HTR-8/SVneo (cell line): ENCODE data around the gene CFAP20DC.
"Not testable (repeated sequence)": the region's sequence is repeated elsewhere in the genome, so short reads cannot be mapped to it uniquely, and the experiment has no call there.

Experiments
- DNase-seq: peaks from one replicate; pipeline ENCODE4 v3.0.0; 2011; ENCODE audit warnings: low spot score, mixed read lengths; ENCODE audit not compliant: insufficient read length
- FAIRE-seq: peaks from 2 replicates; lab custom pipeline; 2011; peaks lifted over from hg19 to GRCh38; lab: Jason Lieb, UNC

CFAP20DC gene

GRCh38 chr3:58833491-58833890, 216.3 kb downstream of the CFAP20DC start:
- FAIRE-seq (no peak), DNase-seq (no peak)

DNA sequence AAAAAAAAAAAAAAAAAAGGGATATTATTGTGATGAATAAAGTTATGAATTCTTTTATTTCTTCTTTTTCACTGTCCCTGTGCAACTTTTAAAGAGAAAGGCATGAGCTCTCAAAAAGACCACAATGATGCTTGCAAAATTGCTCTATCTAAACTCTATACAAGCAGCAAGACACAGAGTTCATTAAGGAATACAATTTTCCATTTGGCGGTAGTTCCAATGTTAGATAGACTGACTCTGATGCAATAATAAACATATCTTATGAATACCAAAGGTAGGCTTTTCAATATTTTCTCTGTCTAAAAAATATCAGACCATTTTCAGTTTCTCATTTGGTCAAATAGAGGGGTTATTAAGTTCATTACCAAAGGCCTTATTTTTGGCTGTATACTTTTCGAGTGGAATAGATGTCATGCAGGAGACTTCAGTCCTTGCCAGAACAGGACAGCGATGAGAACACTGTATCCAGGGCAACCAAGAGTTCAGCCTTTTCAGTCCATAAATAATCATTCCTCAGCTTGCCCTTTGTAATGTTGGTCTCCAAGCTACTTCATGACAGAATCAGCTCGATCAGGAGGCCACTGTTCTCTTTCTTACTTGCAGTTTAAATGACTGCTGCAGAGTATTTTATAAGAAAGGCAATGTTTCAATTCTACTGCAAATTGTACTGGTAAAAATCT, 220.4 kb downstream of the CFAP20DC start:
- FAIRE-seq (no peak), DNase-seq (no peak)

DNA sequence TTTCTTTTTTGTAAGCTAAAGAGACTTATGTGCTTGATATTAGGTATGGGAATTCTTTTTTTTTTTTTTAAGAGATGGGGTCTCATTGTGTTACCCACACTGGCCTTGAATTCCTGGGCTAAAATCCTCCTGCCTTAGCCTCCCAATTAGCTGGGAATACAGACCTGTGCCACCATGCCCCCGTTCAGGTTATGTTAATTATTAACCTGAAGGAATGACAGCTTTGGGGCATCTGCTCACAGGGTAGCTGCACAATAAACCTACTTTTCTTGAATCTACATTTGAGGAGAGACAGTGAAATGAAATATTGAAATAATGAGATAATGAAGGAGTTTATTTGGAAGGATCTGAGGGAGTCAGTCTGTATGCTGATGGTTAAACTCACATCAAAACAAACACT, 225.0 kb downstream of the CFAP20DC start:
- no peak for DNase-seq
- FAIRE-seq, result no peak

DNA sequence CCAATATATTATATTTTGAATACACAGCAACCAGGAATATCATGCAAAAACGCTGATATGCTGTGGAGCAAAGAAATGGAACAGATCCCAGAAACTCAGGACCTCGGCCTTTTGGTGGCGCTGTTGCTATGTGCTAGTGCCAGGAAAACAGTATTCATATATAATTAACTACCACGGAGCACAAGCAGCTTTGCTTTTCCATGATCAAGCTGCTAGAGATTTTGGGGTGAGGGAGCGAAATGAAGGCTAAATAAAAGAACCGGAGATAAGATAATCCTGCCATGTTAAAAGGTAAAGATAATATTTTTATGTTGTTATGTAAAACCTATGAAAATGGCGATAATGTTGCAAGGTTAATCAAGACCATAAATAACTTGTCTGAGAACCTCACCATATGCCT, 225.5 kb downstream of the CFAP20DC start:
- DNase-seq (peak; percentile 22), FAIRE-seq (no peak)

DNA sequence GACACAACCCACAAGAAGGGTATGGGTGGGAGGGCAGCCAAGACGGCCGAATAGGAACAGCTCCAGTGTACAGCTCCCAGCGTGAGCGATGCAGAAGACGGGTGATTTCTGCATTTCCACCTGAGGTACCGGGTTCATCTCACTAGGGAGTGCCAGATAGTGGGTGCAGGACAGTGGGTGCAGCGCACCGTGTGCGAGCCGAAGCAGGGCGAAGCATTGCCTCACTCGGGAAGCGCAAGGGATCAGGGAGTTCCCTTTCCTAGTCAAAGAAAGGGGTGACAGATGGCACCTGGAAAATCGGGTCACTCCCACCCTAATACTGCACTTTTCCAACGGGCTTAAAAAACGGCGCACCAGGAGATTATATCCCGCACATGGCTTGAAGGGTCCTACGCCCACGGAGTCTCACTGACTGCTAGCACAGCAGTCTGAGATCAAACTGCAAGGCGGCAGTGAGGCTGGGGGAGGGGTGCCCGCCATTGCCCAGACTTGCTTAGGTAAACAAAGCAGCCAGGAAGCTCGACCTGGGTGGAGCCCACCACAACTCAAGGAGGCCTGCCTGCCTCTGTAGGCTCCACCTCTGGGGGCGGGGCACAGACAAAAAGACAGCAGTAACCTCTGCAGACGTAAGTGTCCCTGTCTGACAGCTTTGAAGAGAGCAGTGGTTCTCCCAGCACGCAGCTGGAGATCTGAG, 243.1 kb downstream of the CFAP20DC start:
- DNase-seq, FAIRE-seq: not testable (repeated sequence)

DNA sequence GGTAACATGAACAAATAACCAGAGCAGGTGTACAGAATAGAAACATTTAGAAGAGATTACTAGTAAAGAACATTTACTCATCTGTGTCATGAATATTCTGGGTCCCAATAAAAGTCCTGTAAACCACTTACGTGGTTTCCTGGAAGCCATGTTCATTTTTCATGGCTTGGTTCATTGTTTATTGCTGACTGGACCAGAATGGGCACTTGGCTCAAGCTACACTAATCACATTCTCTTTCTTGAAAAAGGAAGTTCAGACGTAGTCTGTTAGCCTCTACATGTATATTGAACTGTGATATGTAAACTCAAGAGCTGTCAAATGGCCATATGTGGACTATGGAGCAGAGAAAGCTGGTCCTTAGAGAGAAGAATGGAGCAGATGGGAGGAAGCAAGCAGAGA, 244.9 kb downstream of the CFAP20DC start:
- no peak for FAIRE-seq
- DNase-seq, result no peak

GRCh38 chr3:58801541-58801940, 248.3 kb downstream of the CFAP20DC start:
- FAIRE-seq (no peak), DNase-seq (no peak)

DNA sequence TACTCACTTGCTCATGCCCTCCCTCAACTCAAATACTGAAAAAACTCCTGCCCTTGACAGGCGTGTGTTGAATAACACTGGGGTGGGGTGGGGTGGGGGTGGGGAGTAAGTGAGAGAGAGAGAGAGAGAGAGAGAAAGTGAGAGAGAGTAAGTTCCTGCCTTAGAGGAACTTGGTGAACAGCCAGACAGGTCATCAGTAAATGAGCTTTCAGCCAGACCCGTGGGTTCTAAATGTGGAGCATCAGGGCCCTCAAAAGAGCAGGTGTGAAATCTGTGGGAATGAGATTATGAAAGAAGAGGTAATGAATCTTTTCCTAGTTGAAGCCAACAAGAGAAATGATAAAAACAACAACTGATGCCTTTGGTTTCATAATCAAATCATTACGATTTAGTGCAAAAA, 248.9 kb downstream of the CFAP20DC start:
- FAIRE-seq, result no peak
- no peak for DNase-seq

DNA sequence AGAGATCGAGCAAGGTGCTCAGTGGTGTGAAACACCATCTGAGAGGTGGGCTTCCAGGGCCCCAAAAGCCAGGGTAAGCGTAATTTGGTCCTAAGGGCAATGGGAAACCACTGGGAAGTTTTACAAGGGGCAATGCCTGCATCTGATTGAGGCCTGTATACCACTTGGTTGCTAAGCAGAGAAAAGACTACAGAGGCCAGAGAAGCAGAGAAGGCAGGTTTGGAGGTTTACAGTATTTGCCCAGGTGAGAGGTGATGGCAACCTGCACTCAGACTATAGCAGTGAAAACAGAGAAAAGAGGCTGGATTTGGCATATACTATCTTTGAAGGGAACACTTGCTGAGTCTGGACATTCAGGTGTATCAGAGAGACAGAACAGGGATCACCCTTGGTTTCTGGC, 249.8 kb downstream of the CFAP20DC start:
- FAIRE-seq (no peak), DNase-seq (no peak)

DNA sequence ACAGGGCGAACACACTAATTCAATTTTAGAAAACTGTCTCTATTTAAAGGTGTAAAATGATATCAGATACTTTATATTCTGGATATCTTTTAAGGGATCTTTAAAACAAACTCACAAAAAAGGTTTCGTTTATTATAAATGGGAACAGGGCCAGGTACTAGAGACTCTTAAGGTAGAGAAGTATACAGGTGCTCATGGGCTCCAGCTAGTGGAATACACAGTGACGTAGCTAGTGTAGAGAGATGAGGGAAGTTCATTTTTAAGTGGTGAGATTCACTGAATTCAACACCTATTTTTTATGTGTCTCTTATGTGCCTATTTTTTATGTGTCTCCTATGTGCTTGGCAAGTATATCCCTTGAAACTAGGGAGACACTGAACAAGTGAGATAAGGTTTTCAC, 250.6 kb downstream of the CFAP20DC start:
- DNase-seq (no peak), FAIRE-seq (no peak)

DNA sequence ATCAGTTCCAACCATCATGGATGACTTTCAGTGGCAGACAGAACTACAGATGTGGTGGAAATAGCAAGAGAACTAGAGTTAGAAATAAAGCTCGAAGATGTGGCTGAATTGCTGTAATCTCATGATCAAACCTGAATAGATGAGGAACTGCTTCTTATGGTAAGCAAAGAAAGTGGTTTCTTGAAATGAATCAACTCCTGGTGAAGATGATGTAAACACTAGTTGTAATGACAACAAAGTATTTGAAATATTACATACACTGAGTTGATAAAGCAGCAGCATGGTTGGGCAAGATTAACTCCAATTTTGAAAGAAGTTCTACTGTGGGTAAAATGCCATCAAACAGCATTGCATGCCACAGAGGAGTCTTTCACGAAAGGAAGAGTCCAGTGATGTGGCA, 251.5 kb downstream of the CFAP20DC start:
- DNase-seq, result no peak
- no peak for FAIRE-seq

DNA sequence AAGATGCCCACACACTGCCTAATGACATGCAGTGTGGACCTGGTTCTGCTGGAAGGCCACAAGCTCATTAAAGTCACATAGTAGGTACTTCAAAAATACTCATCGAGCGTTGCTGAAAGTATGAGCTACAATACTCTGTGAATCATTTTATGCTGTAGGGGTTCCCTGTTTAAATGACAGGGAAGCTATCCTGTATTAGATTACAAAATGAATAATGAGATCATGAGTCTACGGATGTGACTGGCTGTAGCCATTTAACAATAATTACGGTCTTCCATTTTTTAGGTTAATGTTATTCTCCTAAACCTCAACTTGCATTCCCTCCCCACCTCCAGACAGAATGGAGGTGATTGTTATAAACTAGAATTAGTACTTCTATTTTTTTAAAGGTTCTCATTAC, 255.1 kb downstream of the CFAP20DC start:
- no peak for DNase-seq
- no peak for FAIRE-seq

DNA sequence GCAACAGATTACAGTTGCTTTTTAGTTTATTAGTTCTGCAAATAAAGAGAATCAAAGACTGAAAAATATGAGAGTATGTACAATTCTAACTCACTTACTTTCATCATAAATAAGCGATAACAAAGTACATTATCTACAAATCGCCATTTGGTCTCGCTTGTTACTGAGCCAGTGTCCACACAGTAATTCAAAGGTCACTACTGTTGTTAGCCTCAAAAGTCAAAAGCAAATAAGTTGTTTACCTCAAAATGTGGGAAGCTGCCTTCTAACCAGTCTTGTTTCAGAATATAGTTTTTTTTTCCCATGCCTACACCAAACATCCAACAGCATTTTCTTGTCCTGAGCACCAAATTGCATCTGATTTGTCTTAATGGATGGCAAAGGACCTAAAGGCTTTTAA, 255.9 kb downstream of the CFAP20DC start:
- no peak for FAIRE-seq
- no peak for DNase-seq

- no peak for FAIRE-seq
- no peak for DNase-seq
These were observed 256.8 kb downstream of the CFAP20DC start for GRCh38 chr3:58792921-58793451.

DNA sequence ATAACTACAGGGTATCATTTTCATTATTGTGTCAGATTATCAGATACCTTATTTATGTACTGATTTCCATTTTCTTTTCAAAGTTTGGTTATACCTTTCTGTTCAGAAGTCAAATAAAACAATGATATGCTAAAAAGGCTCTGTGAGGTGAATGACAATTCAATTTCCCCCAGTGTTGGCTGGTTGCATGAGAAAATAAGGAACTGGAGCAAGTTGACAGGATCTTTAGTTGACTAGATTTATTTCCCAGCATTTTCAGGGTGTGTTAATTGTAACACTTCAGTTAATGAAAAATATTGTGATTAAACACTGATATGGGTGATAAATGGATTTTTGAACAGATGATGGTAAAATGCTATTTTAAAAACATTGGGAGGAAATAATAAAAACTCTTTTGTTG, 260.4 kb downstream of the CFAP20DC start:
- FAIRE-seq (no peak), DNase-seq (no peak)

DNA sequence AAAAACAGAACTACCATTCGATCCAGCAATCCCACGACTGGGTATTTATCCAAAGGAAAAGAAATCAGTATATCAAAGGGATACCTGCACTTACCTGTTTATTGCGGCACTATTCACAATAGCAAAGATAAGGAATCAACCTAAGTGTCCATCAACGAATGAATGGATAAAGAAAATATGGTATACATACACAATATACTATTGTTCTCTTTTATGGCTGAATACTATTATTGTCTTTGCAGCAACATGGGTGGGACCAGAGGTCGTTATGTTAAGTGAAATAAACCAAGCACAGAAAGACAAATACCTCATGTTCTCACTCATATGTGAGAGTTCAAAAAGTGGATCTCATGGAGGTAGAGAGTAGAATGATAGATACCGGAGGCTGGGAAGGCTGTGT, 264.9 kb downstream of the CFAP20DC start:
- FAIRE-seq, result no peak

GRCh38 chr3:58784425-58784824, 265.4 kb downstream of the CFAP20DC start:
- DNase-seq, result no peak
- no peak for FAIRE-seq

More for the DNA sequence above, 264.9 kb downstream of the CFAP20DC start:
- DNase-seq, result no peak

DNA sequence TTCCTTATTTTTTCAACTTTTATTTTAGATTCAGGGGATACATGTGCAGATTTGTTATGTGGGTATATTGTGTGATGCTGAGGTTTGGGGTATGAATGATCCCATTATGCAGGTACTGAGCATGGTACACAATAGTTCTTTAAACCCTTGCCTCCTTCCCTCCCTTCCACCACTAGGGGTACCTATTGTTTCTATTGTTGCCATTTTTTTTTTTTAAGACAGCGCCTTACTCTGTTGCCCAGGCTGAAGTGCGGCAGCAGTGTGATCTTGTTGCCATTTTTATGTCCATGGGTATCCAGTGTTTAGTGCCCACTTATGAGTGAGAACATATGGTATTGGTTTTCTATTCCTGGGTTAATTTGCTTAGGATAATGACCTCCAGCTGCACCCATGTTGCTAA, 266.0 kb downstream of the CFAP20DC start:
- FAIRE-seq (no peak), DNase-seq (no peak)

GRCh38 chr3:58779934-58780333, 269.9 kb downstream of the CFAP20DC start:
- FAIRE-seq (no peak), DNase-seq (no peak)

GRCh38 chr3:58776231-58776630, 273.6 kb downstream of the CFAP20DC start:
- FAIRE-seq (no peak), DNase-seq (no peak)

- FAIRE-seq (no peak), DNase-seq (no peak)
These were observed 277.4 kb downstream of the CFAP20DC start for GRCh38 chr3:58772462-58772861.

GRCh38 chr3:58769065-58769464, 280.8 kb downstream of the CFAP20DC start:
- no peak for DNase-seq
- no peak for FAIRE-seq
